Measurements from ENCODE around the gene KIZ.

Gene KIZ

DNA sequence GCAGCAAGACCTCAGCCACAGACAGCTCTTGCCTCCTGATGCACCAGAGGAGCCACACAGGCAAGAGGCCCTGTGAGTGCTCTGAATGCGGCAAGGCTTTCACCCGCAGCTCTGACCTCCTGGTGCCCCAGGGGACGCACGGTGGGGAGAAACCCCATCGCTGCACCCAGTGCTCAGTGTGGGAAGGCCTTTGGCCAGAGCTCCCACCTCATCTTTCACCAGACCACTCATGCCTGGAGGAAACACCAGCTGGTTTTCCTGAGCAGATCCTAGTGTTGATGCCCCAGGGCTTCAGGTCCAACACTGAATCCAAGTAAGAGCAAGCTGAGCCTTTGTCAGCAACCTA lies 140.3 kb downstream of the KIZ start:
- no peak for DNase-seq

DNA sequence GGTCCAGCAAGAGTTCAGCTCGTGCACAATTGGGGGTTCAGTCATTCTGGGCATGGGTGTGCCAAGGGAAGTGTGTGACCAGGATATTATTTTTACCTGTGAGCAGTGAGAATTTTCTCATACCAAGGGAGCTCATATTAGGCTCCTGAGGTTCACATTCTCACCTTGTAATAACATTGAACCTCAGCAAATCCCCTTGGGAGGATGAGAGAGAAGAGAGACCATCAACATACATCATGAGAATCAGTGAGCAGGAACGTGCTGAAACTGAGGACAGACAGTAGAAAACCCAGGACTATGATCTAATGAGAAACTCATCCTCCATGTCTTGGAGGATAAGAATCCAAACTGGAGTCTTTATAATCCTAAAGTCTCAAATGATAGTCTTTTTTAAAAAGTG lies 143.9 kb downstream of the KIZ start:
- no peak for DNase-seq

DNA sequence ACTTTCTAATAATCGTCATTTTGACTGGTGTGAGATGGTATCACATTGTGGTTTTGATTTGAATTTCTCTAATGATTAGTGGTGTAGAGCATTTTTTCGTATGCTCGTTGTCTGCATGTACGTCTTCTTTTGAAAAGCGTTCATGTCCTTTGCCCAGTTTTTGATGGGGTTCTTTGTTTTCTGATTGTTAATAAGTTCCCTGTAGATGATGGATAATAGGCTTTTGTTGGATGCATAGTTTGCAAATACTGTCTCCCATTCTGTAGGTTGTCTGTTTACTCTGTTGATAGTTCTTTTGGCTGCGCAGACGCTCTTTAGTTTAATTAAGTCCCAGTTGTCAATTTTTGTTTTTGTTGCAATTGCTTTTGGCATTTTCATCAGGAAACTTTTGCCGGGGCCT lies 144.9 kb downstream of the KIZ start:
- DNase-seq, result no peak

DNA sequence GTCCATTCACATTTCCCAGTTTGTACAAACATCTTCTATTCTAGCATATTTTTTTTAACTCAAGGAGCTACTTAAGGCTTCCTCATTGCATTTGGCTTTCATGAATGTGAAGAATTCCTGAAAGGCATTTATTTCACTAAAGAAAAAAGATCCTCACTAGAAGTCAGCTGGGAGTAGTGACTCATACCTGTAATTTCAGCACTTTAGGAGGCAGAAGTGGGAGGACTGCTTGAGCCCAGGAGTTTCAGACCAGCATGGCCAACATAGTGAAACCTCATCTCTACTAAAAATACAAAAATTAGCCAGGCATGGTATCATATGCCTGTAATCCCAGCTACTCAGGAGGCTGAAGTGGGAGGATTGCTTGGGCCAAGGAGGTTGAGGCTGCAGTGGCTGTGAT lies 146.4 kb downstream of the KIZ start:
- no peak for DNase-seq

DNA sequence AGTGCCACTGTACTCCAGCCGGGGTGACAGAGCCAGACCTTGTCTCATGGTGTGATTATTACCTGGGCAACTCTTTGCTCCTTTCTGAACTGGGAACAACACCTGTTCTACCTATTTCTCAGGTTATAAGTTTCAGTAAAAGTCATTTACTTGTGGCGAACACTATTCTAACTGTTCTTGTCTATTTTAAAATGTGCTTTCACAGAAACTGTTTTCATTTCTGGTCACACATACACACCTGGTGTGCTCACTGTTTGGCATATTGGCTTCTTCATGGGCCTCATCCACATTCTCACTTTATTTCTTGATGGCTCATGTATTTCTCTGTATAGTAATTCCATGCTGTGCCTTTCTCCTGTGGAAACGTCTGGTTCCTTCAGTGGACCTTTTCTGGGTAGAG lies 146.8 kb downstream of the KIZ start:
- DNase-seq, result no peak

DNA sequence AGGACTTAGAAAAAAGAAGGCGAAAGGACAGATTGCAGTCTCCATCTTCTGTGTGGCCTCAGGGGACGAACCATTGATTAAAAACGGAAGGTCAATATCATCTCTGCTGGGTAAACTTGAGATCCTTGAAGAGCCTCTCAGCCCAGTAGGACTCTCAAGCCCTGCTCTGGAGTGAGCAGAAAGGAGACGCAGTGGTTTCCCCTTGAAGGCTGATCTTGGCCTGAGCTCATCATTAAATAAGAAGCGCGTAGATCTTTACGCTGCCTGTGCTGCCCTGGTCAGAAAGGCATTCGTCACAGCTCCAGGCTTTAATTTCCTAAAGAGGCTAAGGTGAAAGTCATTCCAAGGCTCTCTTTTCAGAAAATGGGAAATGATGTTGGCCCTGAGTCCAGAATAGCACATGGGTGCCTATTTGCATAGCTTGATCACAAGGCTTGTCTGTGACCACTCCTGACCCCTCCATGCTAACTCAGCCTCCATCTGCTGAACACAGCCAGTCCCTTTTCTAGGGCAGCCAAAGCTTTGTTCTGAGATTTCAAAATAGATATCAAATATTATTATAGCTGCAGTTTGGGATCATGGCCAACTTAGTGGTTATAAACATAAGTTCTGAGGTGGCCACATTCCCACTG lies 148.0 kb downstream of the KIZ start:
- no peak for DNase-seq

DNA sequence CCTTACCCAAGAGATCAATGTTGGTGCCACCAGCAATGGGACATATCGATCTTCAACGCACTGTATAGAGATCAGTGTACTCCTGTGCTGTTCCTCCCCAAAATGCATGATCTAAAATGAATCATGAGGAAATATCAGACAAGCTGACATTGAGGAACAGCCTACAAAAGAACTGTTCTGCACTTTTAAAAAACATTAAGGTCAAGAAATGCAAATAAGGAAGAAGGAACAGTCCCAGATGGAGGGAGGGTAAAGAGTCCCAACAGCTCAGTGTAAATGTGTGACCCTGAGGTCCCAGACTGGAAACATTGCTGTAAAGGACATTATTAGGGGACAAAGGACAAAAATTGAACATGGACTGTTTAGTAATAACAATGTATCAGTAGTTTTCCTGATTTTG lies 152.9 kb downstream of the KIZ start:
- no peak for DNase-seq

DNA sequence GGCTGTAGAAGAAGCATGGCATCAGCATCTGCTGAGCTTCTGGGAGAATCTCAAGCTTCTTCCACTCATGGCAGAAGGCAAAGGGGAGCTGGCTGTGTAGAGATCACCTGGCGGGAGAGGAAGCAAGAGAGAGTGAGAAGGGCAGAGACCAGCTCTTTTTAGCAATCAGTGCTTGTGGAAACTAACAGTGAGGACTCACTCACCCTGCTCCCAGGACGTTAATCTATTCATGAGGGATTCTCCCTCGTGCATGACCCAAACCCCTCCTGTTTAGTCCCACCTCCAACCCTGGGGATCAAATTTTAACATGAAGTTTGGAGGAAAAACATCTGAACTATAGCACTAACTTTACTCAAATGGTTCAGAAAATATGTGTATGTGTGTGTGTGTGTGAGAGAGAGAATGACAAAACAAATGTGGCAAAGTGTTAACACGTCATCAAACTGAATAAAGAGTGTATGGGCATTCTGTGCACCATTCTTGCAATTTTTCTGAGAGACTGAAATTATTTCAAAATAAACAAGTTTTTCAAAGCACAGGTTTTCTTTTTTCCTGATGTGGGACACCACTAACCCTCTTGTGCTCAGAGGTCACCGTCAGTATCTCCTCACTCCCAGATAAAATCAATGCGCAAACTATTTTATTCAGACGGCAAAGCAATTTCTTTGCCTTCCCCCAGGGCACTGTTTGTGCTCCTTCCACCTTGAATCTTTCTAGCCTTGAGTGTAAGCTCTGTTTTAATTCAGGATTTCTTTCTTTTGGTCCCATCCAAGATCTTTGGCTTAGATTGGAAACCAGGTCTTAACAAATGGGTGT lies 154.0 kb downstream of the KIZ start:
- no peak for DNase-seq

DNA sequence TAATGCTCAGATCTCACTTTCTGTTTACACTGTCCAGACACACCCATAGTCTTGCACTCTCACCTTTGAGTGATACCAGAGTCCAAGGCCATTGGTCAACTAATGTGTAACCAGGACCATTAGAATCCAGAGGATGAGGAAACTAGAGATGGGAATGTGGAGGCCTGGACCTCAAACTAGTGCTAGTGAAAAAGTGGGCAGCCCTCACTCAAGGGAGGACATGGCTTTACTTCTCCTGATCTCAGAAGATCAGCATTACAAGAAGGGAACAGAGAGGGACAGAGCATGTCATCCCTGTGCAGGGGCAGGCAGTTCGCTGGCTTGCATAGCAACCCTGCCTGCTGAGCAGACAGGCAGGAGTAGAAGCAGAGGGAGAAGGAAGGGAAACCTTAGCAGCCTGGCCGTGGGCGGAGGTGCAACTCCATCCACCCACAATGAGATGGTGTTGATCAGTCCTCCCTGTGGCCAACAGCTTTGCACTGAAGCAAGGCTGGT lies 154.7 kb downstream of the KIZ start:
- no peak for DNase-seq

DNA sequence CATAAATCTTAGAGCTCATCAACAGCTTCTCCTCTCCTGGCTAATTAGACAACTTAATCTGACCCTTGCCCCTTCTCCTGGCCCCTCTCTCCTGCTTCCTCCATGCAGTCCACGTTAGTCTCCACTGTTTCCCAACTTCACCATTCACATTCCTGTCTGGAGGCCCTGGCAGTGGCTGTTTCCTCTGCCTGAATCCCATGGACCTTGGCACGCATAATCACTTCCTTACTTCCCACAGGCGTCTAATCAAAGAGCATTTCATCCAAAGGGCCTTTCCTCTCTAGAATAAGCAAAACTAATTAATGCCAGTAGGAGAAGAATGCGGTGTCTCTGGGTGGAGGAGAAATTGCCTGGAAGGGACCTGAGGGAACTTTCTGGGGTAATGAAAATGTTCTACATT lies 160.9 kb downstream of the KIZ start:
- DNase-seq, result no peak

DNA sequence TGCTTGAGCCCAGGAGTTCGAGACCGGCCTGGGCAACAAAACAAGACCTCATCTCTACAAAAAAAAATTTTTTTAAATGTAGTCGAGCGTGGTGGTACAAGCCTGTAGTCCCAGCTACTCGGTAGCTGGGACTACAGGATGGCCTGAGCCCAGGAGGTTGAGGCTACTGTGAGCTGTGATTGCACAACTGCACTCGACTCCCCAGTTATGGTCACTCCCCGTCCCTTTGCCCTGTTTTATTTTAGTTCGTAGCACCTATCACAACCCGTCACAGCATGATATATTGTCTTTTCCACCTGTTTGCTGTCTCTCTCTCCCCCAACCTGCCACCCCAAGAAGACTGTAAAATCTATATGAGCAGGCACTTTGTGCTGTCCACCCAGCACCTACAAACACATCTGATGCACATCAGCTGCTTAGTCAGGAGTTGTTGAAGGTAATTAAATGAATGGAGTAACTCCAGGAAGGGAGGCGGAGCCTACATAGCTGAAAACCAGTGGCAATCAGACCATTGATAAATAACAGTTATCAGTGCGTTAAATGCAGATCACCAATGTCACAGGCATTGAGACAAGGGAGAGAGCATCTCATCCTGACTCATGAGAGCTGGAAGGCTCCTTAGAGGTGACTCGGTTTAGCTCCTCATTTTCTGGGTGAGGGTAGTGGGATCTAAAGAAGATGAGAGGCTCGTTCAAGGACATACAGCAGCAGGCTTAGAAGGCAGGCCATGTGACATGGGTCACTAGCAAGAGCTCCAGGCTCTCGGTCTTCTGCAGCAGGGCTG lies 162.9 kb downstream of the KIZ start:
- DNase-seq, result no peak

DNA sequence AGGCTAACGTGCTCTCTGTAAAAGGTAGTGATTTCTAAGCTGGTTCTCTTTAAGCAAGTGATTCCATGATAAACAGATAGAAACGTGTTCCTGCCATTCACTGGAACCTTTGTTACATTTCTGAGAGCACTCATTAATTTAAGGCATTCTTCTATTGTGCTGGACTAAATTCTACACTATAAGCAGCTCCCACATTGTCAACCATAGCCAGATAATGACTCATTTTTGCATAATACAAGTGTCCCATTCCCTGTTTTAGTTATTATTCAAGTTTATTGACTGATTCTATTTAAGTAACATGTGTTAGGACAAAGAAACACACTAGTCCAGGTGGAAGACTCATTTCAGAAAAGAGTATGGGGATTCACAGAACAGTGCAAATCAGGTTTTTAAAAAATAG lies 163.8 kb downstream of the KIZ start:
- DNase-seq, result no peak

DNA sequence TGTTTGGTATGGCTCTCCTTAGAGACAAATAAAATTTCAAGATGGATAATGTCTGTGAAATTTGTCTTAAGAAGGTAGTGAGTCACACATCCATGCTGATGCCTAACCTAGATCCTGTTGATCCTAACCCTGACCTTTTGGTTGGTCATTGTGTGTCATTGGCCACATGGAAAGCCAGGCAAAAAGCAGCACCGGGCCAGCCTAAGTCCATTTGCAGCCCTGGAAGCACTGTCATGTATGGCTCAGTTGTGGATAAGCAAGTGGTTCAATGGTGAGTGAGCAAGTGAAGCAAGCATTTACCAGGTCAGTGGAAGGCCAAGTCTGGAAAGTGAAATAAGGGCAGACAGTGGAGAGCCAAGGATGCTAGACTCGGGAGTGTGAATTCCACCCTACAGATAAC lies 165.1 kb downstream of the KIZ start:
- no peak for DNase-seq

DNA sequence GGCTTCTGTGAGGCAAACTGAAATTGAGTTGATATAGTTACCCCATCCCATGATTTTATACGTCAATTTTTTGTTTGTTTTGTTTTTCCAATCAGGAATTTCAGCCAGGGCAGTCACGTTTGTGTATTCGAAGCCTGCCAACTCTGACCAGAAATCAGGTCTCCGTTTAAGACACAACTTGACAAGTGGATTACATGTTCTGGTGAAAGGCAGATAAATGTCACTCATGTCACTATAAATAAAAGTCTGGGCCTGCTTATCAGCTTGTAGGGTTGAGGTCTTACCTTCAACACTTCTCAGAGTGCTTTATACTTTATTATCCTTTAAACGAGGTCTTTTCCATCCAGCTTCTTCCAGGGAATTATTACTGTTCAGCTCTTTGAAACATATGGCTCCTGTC lies 168.9 kb downstream of the KIZ start:
- no peak for DNase-seq
